ENCODE results near the gene SLC27A3.

The SLC27A3 gene

DNA sequence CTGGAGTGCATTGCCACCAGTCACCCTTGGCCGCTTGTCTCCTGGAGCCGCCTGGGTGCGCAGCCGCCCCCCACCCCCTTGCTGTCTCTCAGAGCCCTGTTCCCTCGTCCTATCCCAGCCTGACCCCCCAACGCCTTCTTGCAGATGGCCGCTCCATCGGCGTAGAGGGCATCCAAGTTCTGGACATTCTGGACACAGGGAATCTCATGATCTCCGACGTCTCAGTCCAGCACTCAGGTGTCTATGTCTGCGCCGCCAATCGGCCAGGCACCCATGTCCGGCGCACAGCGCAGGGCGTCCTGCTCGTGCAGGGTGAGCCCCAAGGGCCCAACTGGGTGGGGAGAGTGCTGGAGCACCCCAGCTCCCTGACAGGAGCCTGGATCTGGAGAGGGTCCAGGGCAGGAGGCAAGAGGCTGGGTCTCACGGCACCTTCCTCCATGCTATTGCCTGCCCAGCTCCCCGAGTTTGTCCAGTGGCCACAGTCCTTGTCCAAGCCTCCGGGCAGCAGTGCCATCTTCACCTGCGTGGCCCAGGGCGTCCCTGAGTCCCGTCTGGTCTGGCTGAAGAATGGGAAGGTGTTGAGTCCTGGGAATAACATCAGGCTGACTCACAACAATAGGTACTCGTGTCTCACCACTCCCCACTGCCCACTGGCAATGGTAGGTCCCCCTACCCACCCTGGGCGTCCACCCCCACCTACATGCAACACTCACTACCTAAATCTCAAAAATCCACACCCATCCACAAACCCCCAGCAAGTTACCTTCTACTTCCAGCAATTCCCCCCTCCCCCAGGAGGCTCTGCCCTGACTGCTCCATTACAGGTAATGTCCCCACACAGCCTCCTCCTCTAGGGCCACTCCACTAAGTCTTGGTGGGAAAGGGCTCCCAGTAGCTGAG is 24.6 kb downstream of the SLC27A3 start:
- DNase-seq = no peak

DNA sequence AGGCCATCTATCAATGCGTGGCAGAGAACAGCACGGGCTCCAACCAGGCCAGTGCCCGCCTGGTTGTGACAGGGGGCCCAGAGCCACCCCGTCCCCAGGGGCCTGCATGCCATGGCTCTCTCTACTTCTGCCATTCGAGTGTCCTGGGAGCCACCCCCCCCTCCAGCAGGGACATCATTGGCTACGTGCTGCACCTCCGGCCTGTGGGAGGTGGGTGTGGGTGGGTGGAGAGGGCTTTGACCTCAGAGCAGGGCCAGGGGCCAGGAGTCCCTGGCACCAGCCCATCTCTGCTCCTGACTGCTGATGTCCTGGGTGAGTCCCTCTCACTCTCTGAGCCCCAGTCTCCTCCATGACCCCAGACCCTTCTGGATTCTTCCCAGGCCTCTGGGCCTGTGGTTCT is 25.3 kb downstream of the SLC27A3 start:
- no peak for DNase-seq

DNA sequence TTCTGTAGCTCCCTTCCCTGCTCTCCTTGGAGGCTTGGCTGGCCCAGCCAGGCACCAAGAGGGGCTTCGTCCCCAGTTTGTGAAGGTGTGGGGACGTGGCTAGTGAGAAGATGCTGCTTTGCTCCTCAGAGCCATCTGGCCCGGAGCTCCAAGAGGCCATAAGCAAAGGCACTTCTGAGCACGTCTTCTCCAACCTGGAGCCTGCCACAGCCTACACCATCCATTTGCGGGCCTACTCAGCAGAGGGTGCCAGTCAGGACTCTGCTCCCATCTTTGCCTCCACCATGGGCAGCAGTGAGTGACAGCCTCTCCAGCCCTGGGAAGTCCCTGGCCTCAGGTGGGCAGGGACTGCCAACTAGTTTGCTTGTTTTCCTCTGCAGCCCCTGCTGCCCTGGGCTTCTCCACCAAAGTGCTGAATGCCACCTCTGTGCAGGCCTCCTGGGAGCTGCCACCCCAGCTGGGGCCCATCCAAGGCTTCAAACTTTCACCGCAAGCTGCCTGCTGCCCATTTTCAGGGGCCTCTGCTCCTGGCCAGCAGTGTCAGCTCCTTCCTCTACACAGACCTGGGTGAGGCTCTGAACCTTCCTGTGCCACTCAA is 25.9 kb downstream of the SLC27A3 start:
- DNase-seq = no peak

DNA sequence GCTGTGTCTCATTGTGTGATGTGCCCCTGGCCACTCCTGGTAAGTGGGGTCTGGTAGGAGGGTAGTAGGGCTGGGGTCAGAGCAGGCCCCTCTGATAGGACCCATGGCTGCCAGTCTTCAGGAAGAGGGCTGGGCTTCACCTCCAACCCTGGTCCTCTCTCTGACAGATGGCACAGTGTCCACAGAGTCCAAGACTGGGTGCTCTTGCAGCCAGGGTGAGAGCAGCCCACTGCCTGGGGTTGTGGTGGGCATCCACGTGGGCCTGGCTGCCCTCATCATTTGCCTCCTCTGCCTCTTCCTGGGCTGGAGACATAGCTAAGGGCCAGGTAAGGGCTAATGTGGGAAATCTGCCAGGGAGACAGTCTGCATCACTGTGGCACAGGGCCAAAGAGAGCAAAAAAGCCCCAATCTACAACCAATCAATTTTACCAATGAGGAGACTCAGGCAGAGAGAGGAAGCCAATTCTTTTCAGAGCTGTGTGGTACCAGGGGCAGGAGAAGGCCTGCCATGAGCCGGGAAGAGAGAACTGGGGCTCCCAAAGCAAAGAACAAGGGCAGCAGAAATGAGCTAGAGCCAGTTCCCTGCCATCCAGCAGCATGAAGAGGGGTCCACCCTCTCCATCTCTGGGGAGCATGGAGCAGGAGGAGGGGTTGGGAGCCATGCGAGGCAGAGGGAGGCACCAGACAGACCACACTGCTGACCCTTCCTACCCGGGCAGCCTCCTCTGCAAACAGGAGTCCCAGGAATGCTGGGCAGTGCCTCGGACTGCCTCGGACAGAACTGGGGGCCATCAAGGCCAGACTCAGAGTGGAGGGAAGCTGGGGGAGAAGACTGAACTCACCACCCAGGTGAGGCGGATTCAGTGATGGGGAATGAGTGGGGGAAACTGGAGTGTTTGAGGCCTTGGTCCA is 26.8 kb downstream of the SLC27A3 start:
- no peak for DNase-seq

DNA sequence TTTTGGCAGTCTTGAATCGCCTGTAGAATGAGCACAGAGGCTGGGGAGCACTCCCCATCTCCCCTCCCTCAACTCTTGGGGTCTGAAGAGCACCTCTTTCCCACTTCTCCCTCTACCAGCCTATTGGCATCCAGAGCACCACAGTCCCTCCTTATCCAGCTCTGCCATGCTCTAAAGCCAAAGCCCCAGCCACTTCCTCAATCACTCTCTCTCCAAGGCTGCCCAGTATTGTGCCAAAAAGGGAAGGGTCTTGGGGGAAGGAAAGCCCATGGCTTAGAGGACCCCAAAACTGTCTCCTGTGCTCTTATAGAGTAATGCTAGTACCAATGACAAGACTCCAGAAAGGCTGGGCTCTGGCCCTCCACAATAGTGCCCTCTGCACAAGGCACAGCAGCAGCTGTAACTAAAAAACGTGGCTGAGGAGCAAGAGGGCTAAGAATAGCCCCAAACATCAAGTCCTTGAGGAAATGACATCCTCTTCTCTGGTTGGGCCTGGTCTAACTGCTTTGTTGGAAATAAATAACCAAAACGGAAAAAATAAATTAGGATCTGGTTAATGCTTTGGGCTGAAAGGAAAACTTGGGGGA is 28.4 kb downstream of the SLC27A3 start:
- DNase-seq = no peak

DNA sequence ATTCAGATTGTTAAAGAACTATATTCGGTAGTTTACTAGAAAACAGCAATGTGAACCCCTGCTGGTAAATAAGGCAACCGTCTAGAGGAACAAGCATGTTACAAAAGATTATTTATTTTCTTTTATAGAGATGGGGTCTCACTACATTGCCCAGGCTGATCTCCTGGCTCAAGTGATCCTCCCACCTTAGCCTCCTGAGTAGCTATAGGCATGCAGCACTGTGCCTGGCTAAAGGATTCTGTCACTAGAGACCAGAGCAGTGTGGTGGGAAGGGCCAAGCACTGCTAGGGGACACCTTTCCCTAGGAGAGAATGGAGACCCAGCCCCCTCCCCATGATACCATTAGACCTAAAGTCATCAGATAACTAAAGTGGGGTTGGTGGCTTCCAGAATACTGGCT is 28.9 kb downstream of the SLC27A3 start:
- no peak for DNase-seq

DNA sequence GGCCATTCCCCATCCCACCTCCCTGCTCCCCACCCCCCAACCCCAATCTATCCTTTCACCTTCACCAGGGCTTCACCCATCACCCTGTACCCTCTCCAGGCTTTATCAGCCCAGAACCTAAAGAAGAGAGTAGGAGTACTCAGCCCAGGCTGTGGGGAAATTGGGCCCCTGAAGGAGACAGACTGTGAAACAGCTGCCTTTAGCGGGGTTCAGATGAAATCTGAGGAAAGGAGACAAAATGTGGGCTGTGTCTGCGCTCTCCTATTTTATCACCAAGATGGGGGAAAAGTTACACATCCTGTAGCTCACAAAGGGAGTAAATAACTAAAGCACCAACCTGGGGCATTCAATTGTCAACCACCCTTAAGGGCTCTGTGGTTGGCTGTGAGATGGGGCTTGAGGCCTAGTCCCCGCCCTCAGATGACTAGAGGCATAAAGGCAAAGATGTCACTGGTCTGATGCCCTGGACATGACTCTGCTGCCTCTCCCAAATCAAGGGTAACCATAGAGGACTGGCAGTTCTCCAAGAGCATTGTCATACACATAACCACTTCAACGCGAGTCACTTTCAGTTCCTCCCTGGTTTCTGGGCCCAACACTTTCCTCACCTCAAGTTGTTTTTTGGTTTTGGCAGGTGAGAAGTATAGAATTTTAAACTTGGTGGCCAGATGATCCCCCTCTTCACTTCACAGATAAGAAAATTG is 30.0 kb downstream of the SLC27A3 start:
- DNase-seq = no peak

DNA sequence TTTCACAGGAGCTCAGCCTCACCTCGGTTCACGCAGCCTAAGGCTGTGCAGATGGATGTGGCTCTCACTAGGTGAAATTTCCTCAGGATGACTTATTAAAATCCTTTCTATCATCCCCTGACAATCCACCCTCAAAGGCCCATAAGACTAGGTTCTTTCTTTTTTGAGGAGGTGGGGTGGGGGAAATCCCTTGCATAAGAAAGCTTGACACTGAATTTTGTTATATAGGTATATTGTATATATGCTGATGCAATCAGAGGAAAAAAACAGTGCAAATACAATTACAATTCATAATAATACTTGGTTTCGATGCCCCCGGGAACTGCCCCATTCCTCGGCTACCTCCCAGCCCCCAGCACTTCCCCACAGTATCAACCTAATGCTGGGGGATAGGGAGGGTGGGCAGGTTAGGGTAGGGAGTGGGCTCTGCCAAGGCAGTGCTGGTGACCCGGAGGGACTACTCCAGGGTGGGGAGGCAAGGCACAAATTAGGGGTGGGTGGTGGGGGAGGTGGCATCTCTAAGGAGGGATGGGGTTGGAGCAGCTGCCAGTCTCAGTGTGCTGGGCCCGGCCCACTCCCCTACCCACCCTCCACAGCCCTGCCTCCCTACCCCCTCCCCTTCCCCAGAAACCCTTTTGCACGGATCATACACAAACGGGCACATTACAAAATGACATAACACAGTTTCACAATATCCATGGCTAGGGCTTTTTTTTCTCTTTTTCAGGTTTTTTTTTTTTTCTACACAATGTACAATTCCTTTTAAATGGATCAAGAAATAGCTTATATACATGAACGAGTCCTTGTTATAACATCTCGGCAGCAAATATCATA is 30.9 kb downstream of the SLC27A3 start:
- no peak for DNase-seq

DNA sequence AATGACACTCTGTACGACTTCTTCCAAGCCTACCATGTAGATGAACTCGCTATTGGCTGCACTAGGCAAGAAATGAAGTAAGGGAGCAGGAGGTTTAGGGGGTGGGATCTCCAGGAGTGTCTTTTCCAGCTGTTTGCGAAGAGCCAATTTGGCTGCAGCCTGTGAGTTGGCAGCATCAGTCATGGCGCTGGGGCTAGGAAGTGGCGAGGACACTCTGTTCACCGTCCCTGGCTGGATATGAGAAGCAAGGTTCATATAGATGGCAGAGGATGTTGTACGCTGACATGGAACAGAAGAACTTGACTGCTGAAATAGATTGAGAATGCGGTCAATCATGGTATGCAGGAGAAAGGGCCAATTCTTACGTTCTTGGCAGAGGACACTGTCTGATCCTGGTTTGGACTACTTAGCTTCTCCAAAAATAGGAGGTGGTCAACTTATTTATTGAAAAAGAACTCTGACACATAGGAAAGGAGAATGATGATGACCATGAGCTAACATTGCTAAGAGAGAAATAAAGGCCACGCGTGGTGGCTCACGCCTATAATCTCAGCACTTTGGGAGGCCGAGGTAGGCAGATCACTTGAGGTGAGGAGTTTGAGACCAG is 41.2 kb downstream of the SLC27A3 start:
- no peak for DNase-seq

DNA sequence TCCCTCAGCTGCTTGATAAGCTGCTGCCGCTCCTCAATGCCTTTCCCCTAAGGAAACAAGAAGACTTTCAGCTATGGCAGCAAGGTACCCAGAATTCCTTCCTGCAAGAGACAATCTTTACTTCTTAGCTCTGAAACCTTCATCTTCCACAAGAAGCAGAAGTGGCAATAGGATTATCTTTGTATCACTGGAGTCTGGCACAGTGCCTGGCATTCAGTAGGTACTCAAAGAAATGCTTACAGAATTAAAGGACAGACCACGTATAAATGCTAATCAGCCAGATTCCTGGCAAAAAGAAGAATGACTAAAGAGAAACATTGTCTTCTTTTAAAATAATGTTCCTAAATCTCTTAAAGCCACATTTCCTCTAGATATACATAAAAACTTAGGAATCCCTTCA is 43.7 kb downstream of the SLC27A3 start:
- no peak for DNase-seq

DNA sequence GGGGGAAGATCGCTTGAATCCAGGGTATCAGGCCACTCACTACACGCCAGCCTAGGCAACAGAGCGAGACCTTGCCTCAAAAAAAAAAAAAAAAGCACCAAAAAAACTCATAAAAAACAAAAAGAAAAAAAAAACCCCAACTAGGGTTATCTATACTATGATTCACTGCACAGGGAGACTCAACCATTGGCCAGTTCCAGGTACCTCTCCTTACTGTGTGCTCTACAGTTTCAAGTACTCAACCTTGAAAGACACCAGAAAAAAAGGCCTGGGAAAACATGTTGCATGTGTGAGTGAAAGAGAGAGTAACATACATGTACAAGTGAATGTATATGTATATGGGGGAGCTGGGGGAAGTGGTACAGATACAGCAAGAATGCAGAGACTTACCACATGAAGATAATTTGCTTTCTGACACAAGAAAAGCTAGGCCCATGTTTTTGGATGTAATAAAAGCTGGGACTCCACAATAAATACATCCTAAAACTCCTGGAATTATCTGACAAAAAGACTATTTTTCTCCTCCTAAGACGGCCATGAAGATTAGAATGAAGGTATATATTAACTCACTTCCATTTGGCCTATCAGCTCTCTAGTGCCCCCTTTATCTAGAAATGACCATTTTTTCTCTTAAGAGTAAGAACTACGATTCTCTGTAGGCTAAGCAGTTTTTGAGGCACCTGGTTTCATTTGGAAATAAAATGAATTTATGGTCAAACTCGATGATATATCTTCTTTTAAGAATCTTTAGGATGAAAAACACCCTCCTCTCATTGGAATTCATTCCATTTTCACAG is 52.2 kb downstream of the SLC27A3 start:
- no peak for DNase-seq

All from NCI-H510A (cell line).